Dermis microvascular lymphatic vessel endothelial cell (primary cell): Measurements from ENCODE around the gene KLHL2. TPM values are rescaled to one million over a fixed set of nuclear protein-coding genes. Genes with fewer than 3 reads are reported as not detected.
"Not testable (repeated sequence)": the region's sequence is repeated elsewhere in the genome, so short reads cannot be mapped to it uniquely, and the experiment has no call there.

Experiments used
- DNase-seq, 2 donors: peaks; one replicate each; pipeline versions ENCODE4 v3.0.0 to v3.0.0-alpha.2; 2010; ENCODE audit warnings: low read depth in 2 of 2
- total RNA-seq: library from RNA; depleted of rRNA; stranded (reverse); fragments of >200 nt; gene quantifications from 2 replicates; pipeline ENCODE4 v1.2.1, GENCODE V29; 2014

KLHL2 gene
- total RNA-seq, 1 donor from 2014 or later = 26.3 TPM

GRCh38 chr4:165232623-165233433, 25.5 kb downstream of the KLHL2 start:
- not testable (repeated sequence) for DNase-seq

GRCh38 chr4:165234766-165235165, 27.4 kb downstream of the KLHL2 start:
- DNase-seq = no peak

GRCh38 chr4:165236852-165237251, 29.5 kb downstream of the KLHL2 start:
- not testable (repeated sequence) for DNase-seq

GRCh38 chr4:165238041-165238640, 30.8 kb downstream of the KLHL2 start:
- DNase-seq = not testable (repeated sequence)

GRCh38 chr4:165240761-165241160, 33.4 kb downstream of the KLHL2 start:
- not testable (repeated sequence) for DNase-seq

GRCh38 chr4:165244148-165244547, 36.8 kb downstream of the KLHL2 start:
- not testable (repeated sequence) for DNase-seq

- DNase-seq = not testable (repeated sequence)
These were observed 37.3 kb downstream of the KLHL2 start for GRCh38 chr4:165244587-165245186.

- no peak for DNase-seq
These were observed 40.7 kb downstream of the KLHL2 start for GRCh38 chr4:165248102-165248501.

GRCh38 chr4:165248904-165249303, 41.5 kb downstream of the KLHL2 start:
- DNase-seq = peak in 1 of 2 donors; percentile 29

GRCh38 chr4:165254771-165255170, 47.4 kb downstream of the KLHL2 start:
- DNase-seq = not testable (repeated sequence)

- DNase-seq = peak in 1 of 2 donors; percentile 55
These were observed 48.1 kb downstream of the KLHL2 start for GRCh38 chr4:165255439-165255838.

GRCh38 chr4:165256074-165256659, 48.8 kb downstream of the KLHL2 start:
- not testable (repeated sequence) for DNase-seq

- DNase-seq = not testable (repeated sequence)
These were observed 52.4 kb downstream of the KLHL2 start for GRCh38 chr4:165259776-165260175.

GRCh38 chr4:165262306-165262705, 54.9 kb downstream of the KLHL2 start:
- DNase-seq = not testable (repeated sequence)

GRCh38 chr4:165263466-165263865, 56.1 kb downstream of the KLHL2 start:
- DNase-seq = not testable (repeated sequence)

GRCh38 chr4:165269931-165270330, 62.6 kb downstream of the KLHL2 start:
- DNase-seq = not testable (repeated sequence)

GRCh38 chr4:165273443-165273842, 66.1 kb downstream of the KLHL2 start:
- DNase-seq = not testable (repeated sequence)

GRCh38 chr4:165275357-165275756, 68.0 kb downstream of the KLHL2 start:
- DNase-seq = not testable (repeated sequence)

GRCh38 chr4:165279531-165279930, 72.2 kb downstream of the KLHL2 start:
- not testable (repeated sequence) for DNase-seq

- DNase-seq = not testable (repeated sequence)
These were observed 77.3 kb downstream of the KLHL2 start for GRCh38 chr4:165284697-165285096.

GRCh38 chr4:165286619-165287340, 79.4 kb downstream of the KLHL2 start:
- not testable (repeated sequence) for DNase-seq
